Caco-2 (cell line): Measurements from ENCODE around the gene SYCP2L. TPM values are rescaled to one million over a fixed set of nuclear protein-coding genes. Genes with fewer than 3 reads are reported as not detected.
"Not testable (repeated sequence)": the region's sequence is repeated elsewhere in the genome, so short reads cannot be mapped to it uniquely, and the experiment has no call there.

Experiments used
- BruUV-seq: library from RNA; stranded (reverse); fragments of 400-500 nt; replicated peaks from 2 replicates; lab custom pipeline; 2021; lab: Mats Ljungman, UMichigan
- CTCF ChIA-PET: fragments of 300-600 bp; sonication (Branson Sonifier 250); formaldehyde crosslinking; loops from one replicate; lab custom pipeline; 2022; ENCODE audit warnings: antibody characterized with exemption; lab: Charles Lee
- POLR2A ChIA-PET: fragments of 300-600 bp; sonication (Branson Sonifier 250); formaldehyde crosslinking; loops from one replicate; lab custom pipeline; 2022; ENCODE audit warnings: antibody characterized with exemption; lab: Charles Lee
- DNase-seq, 2 experiments: peaks; one replicate each; pipeline versions ENCODE4 v3.0.0 to v3.0.0-alpha.2; 2020 to 2022
- H3K27me3 ChIP-seq: replicated peaks from 2 replicates; pipeline ENCODE4 v1.6.0; 2011; ENCODE audit warnings: low read length; ENCODE audit not compliant: control insufficient read depth, insufficient read depth
- H3K36me3 ChIP-seq: 2 replicates; pipeline ENCODE4 v1.5.1; 2011; ENCODE audit warnings: low read length; ENCODE audit not compliant: control insufficient read depth, insufficient read depth
- H3K4me1 ChIP-seq: fragments of 250-450 bp; sonication (Bioruptor Pico); 2 replicates; pipeline ENCODE4 v1.5.1; 2020; ENCODE audit warnings: mild to moderate bottlenecking
- H3K4me3 ChIP-seq: 2 replicates; pipeline ENCODE4 v1.5.1; 2011; ENCODE audit warnings: low read depth, mild to moderate bottlenecking, control low read depth, low read length
- H3K9me3 ChIP-seq: fragments of 250-450 bp; sonication (Bioruptor Pico); 2 replicates; pipeline ENCODE4 v1.5.1; 2020; ENCODE audit warnings: mild to moderate bottlenecking, moderate library complexity
- H3K27ac Mint-ChIP-seq: one replicate; pipeline ENCODE4 v1.8.0; 2022; ENCODE audit warnings: mixed read lengths; ENCODE audit not compliant: unreplicated experiment
- H3K27me3 Mint-ChIP-seq: one replicate; pipeline ENCODE4 v1.8.0; 2022; ENCODE audit warnings: mixed read lengths; ENCODE audit not compliant: insufficient read depth, unreplicated experiment
- H3K36me3 Mint-ChIP-seq: one replicate; pipeline ENCODE4 v1.8.0; 2022; ENCODE audit warnings: mild to moderate bottlenecking, mixed read lengths; ENCODE audit not compliant: insufficient read depth, unreplicated experiment
- H3K4me1 Mint-ChIP-seq: one replicate; pipeline ENCODE4 v1.8.0; 2022; ENCODE audit warnings: low read depth, mixed read lengths; ENCODE audit not compliant: unreplicated experiment
- H3K4me3 Mint-ChIP-seq: one replicate; pipeline ENCODE4 v1.8.0; 2022; ENCODE audit warnings: mild to moderate bottlenecking, moderate library complexity, mixed read lengths; ENCODE audit not compliant: unreplicated experiment
- H3K9me3 Mint-ChIP-seq: one replicate; pipeline ENCODE4 v1.8.0; 2022; ENCODE audit warnings: mixed read lengths; ENCODE audit not compliant: unreplicated experiment
- intact Hi-C: fragments of 100-400 bp; cut with micrococcal nuclease; formaldehyde crosslinking; loops from one replicate; pipeline ENCODE4 v1.10.0; 2022; ENCODE audit not compliant: unreplicated experiment
- total RNA-seq: library from RNA; stranded (reverse); gene quantifications from 2 replicates; pipeline ENCODE4 v1.2.3, GENCODE V29; 2022
- TF ChIP-seq, protein P1 (sequence below), 2 experiments: fragments of 200-600 bp in 1 of 2; IDR thresholded peaks; 1 replicate in 1 of 2; 2 replicates in 1 of 2; pipeline versions ENCODE4 v1.5.1 to v1.8.0; 2011 to 2022; ENCODE audit warnings: antibody characterized with exemption in 1 of 2, control low read depth in 1 of 2, inconsistent platforms in 1 of 2, low read depth in 1 of 2, low read length in 1 of 2, mild to moderate bottlenecking in 1 of 2, moderate library complexity in 1 of 2; ENCODE audit not compliant: insufficient read depth in 1 of 2, severe bottlenecking in 1 of 2, unreplicated experiment in 1 of 2

SYCP2L gene
- total RNA-seq, 1 experiment from 2014 or later: 0.20 TPM

DNA sequence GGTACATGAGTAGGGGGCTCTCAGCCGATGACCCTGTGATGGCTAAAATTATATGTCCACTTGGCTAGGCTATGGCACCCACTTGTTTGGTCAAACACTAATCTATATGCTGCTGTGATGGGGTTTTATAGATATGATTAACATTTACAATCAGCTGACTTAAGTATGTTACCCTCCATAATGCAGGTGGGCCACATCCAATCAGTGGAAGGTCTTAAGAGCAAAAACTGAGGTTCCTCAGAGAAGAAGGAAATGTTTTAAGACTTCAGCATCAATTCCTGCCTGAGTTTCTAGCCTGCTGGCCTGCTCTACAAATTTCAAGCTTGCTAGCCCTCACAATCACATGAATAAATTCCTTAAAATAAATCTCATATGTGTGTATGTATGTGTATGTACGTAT is 29.6 kb upstream of the SYCP2L start:
- POLR2A ChIA-PET: no interaction called here
- Histone ChIP-seq H3K4me1 (no peaks in the 10 kb centered on the region), H3K27me3 (no peaks in the 10 kb centered on the region), H3K9me3 (peaks cover 10% of the 10 kb centered on the region; the same call in 1 of the 2 replicates), H3K4me3 (no peak overlapping the region), H3K36me3 (no peaks in the 10 kb centered on the region)
- peaks cover 14% of the 10 kb centered on the region for H3K9me3 Mint-ChIP-seq
- TF ChIP-seq, protein P1, sequence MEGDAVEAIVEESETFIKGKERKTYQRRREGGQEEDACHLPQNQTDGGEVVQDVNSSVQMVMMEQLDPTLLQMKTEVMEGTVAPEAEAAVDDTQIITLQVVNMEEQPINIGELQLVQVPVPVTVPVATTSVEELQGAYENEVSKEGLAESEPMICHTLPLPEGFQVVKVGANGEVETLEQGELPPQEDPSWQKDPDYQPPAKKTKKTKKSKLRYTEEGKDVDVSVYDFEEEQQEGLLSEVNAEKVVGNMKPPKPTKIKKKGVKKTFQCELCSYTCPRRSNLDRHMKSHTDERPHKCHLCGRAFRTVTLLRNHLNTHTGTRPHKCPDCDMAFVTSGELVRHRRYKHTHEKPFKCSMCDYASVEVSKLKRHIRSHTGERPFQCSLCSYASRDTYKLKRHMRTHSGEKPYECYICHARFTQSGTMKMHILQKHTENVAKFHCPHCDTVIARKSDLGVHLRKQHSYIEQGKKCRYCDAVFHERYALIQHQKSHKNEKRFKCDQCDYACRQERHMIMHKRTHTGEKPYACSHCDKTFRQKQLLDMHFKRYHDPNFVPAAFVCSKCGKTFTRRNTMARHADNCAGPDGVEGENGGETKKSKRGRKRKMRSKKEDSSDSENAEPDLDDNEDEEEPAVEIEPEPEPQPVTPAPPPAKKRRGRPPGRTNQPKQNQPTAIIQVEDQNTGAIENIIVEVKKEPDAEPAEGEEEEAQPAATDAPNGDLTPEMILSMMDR (IDR thresholded peaks at IDR 0.05; ENCODE audit: insufficient read depth in 1 of 2, low read depth in 1 of 2, low read length in 1 of 2, severe bottlenecking in 1 of 2, unreplicated experiment in 1 of 2): no peak
- no peak for DNase-seq
- CTCF ChIA-PET: no interaction called here
- no TSS peak for BruUV-seq
- H3K4me3 Mint-ChIP-seq: no peak overlapping the region
- intact Hi-C loops: no loop called here
- H3K4me1 Mint-ChIP-seq: peaks cover 6% of the 10 kb centered on the region
- no peaks in the 10 kb centered on the region for H3K27me3 Mint-ChIP-seq
- no peak overlapping the region for H3K27ac Mint-ChIP-seq
- H3K36me3 Mint-ChIP-seq: no peaks in the 10 kb centered on the region

DNA sequence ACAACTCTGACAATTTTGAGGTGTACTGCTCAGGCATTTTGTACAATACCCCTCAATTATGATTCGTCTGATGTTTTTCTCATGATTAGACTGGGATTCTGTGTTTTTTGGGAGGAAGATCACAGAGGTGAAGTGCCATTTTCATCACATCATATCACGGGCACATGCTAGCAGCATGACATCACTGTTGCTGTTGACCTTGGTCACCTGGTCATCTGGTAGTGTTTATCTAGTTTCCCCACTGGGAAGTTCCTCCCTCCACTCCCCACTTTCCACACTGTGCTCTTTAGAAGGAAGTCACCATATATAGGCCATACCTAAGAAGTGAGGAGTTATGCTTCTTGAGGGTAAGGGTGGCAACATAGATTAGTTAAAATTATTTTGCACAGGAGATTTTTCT is 25.8 kb upstream of the SYCP2L start:
- no peak for DNase-seq
- no peaks in the 10 kb centered on the region for H3K27me3 ChIP-seq
- Mint-ChIP-seq H3K4me1 (no peaks in the 10 kb centered on the region), H3K36me3 (no peaks in the 10 kb centered on the region), H3K9me3 (no peaks in the 10 kb centered on the region), H3K27ac (no peak overlapping the region), H3K27me3 (no peaks in the 10 kb centered on the region), H3K4me3 (no peak overlapping the region)
- H3K4me1 ChIP-seq: no peaks in the 10 kb centered on the region
- no peaks in the 10 kb centered on the region for H3K9me3 ChIP-seq
- ChIA-PET CTCF (no interaction called here), POLR2A (no interaction called here)
- BruUV-seq: no TSS peak
- TF ChIP-seq, protein P1 (IDR thresholded peaks at IDR 0.05; ENCODE audit: insufficient read depth in 1 of 2, low read depth in 1 of 2, low read length in 1 of 2, severe bottlenecking in 1 of 2, unreplicated experiment in 1 of 2): no peak
- H3K36me3 ChIP-seq: no peaks in the 10 kb centered on the region
- no peak overlapping the region for H3K4me3 ChIP-seq
- intact Hi-C loops: no loop called here

DNA sequence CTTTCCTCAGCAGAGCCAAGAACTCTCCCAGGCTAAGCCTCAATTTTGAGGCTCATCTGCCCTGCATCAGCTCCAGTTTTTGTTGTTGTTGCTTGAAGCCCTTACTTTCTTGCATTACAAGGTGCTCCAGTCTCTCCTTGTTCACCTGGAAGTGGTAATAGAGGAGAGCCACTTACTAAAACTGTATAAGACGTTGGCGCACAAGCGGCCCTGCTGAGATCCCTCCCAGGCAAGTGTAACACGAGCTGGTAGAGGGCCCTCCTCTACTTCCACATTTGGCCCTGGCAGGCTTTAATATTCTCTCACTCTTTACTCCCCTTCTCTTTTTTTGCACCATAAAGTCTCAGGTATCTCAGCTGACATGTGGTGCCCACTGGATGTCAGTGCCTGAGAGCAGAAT is 24.5 kb upstream of the SYCP2L start:
- Histone ChIP-seq H3K36me3 (no peaks in the 10 kb centered on the region), H3K4me1 (no peaks in the 10 kb centered on the region), H3K4me3 (no peak overlapping the region), H3K9me3 (no peaks in the 10 kb centered on the region), H3K27me3 (no peaks in the 10 kb centered on the region)
- Mint-ChIP-seq H3K27me3 (no peaks in the 10 kb centered on the region), H3K4me3 (no peak overlapping the region), H3K4me1 (no peaks in the 10 kb centered on the region), H3K27ac (no peak overlapping the region), H3K9me3 (no peaks in the 10 kb centered on the region), H3K36me3 (no peaks in the 10 kb centered on the region)
- intact Hi-C loops: no loop called here
- DNase-seq: no peak
- ChIA-PET POLR2A (no interaction called here), CTCF (no interaction called here)
- TF ChIP-seq, protein P1 (IDR thresholded peaks at IDR 0.05; ENCODE audit: insufficient read depth in 1 of 2, low read depth in 1 of 2, low read length in 1 of 2, severe bottlenecking in 1 of 2, unreplicated experiment in 1 of 2): no peak
- BruUV-seq: no TSS peak

DNA sequence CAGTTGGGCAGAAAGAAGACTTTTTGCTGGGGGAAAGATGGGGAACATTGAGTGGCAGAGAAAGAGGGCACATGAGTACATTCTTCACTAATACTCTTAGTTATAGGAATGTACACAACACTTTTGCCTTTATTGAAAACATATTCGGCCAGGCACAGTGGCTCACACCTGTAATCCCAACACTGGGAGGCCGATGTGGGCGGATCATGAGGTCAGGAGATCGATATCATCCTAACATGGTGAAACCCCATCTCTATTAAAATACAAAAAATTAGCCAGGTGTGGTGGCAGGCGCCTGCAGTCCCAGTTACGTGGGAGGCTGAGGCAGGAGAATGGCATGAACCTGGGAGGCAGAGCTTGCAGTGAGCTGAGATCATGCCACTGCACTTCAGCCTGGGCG is 23.8 kb upstream of the SYCP2L start:
- H3K4me3 ChIP-seq, H3K36me3 Mint-ChIP-seq, H3K9me3 ChIP-seq, H3K9me3 Mint-ChIP-seq, H3K27me3 Mint-ChIP-seq, H3K4me1 ChIP-seq, POLR2A ChIA-PET, DNase-seq, H3K4me3 Mint-ChIP-seq, H3K27me3 ChIP-seq, H3K36me3 ChIP-seq, H3K4me1 Mint-ChIP-seq, BruUV-seq, H3K27ac Mint-ChIP-seq, intact Hi-C loops: not testable (repeated sequence)
- CTCF ChIA-PET: interaction anchor here (0.7 kb wide), 1 partner anchor 108 kb away, joined by 6 read pairs; no protein-coding TSS in a partner anchor

DNA sequence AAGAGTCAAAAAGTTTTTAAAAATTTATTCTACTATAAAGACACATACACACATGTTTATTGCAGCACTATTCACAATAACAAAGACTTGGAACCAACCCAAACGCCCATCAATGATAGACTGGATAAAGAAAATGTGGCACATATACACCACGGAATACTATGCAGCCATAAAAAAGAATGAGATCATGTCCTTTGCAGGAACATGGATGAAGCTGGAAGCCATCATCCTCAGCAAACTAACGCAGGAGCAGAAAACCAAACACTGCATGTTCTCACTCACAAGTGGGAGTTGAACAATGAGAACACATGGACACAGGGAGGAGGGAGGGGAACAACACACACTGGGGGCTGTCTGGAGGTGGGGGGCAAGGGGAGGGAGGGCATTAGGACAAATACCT is 20.1 kb upstream of the SYCP2L start:
- H3K4me1 ChIP-seq, H3K4me3 ChIP-seq, H3K9me3 ChIP-seq, H3K27me3 Mint-ChIP-seq, CTCF ChIA-PET, H3K9me3 Mint-ChIP-seq, DNase-seq, H3K4me1 Mint-ChIP-seq, BruUV-seq, H3K27ac Mint-ChIP-seq, intact Hi-C loops, H3K4me3 Mint-ChIP-seq, H3K36me3 ChIP-seq, POLR2A ChIA-PET, H3K27me3 ChIP-seq, H3K36me3 Mint-ChIP-seq: not testable (repeated sequence)
